WTC11 (cell line): ENCODE data around the gene SLC48A1.

ENCODE experiments used
- ATF3 ChIP-seq: sonication (generic); formaldehyde crosslinking; conservative IDR thresholded peaks from 2 replicates; pipeline ENCODE4 v1.8.1; 2022; ENCODE audit warnings: mild to moderate bottlenecking, missing genetic modification reagents
- CREB1 ChIP-seq: sonication (generic); formaldehyde crosslinking; IDR thresholded peaks from 2 replicates; pipeline ENCODE4 v1.8.0; 2023; ENCODE audit warnings: mild to moderate bottlenecking, missing genetic modification reagents
- FOXK1 ChIP-seq: sonication (generic); formaldehyde crosslinking; IDR thresholded peaks from 2 replicates; pipeline ENCODE4 v1.8.0; 2022; ENCODE audit warnings: mild to moderate bottlenecking, moderate library complexity, missing genetic modification reagents
- NFYB ChIP-seq: sonication (generic); formaldehyde crosslinking; conservative IDR thresholded peaks from 2 replicates; pipeline ENCODE4 v1.8.0; 2022; ENCODE audit warnings: low read depth, missing genetic modification reagents
- NR2C2 ChIP-seq: sonication (generic); formaldehyde crosslinking; IDR thresholded peaks from 2 replicates; pipeline ENCODE4 v1.8.0; 2022; ENCODE audit warnings: mild to moderate bottlenecking, missing genetic modification reagents
- SOX15 ChIP-seq: fragments of 250-450 bp; sonication (Bioruptor Pico); IDR thresholded peaks from 2 replicates; pipeline ENCODE4 v1.9.0; 2021; ENCODE audit warnings: mild to moderate bottlenecking
- SP1 ChIP-seq: sonication (generic); formaldehyde crosslinking; conservative IDR thresholded peaks from 2 replicates; pipeline ENCODE4 v1.8.1; 2022; ENCODE audit warnings: missing genetic modification reagents
- TEAD1 ChIP-seq: sonication (generic); formaldehyde crosslinking; IDR thresholded peaks from 2 replicates; pipeline ENCODE4 v1.8.0; 2022; ENCODE audit warnings: mild to moderate bottlenecking, missing genetic modification reagents
- TEAD4 ChIP-seq: sonication (generic); formaldehyde crosslinking; IDR thresholded peaks from 2 replicates; pipeline ENCODE4 v1.8.0; 2022; ENCODE audit warnings: mild to moderate bottlenecking, missing genetic modification reagents
- ZNF121 ChIP-seq: sonication (generic); formaldehyde crosslinking; IDR thresholded peaks from 2 replicates; pipeline ENCODE4 v1.8.0; 2023; ENCODE audit warnings: missing genetic modification reagents
- TF ChIP-seq, protein P1 (sequence below): fragments of 200-600 bp; IDR thresholded peaks from 2 replicates; pipeline ENCODE4 v1.8.0; 2022; ENCODE audit warnings: antibody characterized with exemption

DNA sequence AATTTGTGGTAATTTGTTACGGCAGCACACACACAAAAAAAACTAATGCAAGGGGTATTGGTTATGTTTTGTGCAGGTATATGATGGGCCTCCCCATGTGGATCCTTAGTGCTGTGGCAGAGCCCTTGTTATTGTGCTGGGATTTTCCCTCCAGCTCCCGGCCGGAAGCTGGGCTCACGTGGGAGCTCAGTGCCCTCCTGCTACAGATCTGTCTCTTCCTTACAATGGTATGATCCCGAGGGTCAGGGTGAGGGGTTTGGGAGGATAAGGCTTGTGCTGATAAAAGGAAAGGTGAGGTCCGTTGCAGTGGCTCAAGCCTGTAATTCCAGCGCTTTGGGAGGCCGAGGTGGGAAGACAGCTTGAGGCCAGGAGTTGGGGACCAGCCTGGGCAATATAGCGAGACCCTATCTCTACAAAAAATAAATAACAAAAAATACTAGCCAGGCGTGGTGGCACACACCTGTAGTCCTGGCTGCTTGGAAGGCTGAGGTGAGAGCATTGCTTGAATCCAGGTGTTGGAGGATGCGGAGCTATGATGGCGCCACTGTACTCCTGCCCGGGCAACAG is 861 bp upstream of the SLC48A1 start:
- TF ChIP-seq, protein P1, sequence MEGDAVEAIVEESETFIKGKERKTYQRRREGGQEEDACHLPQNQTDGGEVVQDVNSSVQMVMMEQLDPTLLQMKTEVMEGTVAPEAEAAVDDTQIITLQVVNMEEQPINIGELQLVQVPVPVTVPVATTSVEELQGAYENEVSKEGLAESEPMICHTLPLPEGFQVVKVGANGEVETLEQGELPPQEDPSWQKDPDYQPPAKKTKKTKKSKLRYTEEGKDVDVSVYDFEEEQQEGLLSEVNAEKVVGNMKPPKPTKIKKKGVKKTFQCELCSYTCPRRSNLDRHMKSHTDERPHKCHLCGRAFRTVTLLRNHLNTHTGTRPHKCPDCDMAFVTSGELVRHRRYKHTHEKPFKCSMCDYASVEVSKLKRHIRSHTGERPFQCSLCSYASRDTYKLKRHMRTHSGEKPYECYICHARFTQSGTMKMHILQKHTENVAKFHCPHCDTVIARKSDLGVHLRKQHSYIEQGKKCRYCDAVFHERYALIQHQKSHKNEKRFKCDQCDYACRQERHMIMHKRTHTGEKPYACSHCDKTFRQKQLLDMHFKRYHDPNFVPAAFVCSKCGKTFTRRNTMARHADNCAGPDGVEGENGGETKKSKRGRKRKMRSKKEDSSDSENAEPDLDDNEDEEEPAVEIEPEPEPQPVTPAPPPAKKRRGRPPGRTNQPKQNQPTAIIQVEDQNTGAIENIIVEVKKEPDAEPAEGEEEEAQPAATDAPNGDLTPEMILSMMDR, result no peak
- TF ChIP-seq TEAD4 (CRISPR knock-in tag) (no peak), NR2C2 (CRISPR knock-in tag) (no peak), ZNF121 (CRISPR knock-in tag) (peak; percentile 65; the same call in 1 of the 2 replicates), NFYB (CRISPR knock-in tag) (no peak), SOX15 (CRISPR knock-in tag) (no peak), TEAD1 (CRISPR knock-in tag) (no peak), CREB1 (no peak), SP1 (CRISPR knock-in tag) (no peak), ATF3 (CRISPR knock-in tag) (no peak), FOXK1 (CRISPR knock-in tag) (no peak)
